ENCODE data around the gene LSM4.

Gene LSM4

DNA sequence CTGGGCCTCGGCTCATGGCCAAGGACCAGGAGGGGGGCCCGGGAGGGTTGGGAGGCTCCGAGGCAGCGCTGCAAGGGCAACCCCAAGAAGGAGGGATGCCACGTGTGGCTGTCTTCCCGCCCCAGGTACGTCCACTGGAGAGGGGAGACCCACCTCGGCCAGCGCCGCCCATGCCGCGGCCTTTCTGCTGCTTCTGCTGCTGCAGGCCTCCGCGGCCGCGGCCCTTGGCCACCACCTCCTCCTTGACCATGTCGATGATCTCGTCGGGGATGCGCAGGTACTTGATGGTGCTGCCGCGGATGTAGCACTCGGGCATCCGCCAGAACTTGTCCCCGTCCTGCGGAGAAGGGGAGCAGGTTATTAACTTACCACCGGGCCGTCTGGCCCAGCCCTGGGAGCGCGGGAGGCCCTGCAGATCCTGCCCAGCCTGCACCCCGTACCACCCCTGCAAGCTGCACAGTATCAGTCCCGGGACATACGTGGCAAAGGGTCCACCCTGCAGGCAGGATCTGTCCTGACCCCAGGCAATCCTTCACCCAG is 13.3 kb downstream of the LSM4 start:
- no peak for DNase-seq

DNA sequence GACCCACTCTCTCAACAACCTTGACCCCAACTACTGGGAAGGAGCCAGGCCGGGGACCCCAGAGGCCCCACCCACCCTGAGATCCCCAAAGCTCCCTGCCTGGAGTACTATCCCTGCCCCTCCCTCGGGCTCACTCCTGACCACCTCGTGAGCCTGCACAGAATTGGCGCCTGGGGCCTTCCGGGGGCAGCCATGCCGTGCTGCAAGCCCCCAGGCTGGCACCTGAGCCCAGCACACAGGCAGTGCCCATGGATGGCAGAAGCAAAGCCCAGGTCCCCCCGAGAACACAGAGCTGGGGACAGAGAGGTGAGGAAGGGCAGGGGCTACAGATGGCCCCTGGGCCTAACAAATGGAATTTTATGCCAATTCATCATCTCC is 13.9 kb downstream of the LSM4 start:
- no peak for DNase-seq

- no peak for DNase-seq
These were observed 14.6 kb downstream of the LSM4 start for GRCh38 chr19:18308051-18308947.

DNA sequence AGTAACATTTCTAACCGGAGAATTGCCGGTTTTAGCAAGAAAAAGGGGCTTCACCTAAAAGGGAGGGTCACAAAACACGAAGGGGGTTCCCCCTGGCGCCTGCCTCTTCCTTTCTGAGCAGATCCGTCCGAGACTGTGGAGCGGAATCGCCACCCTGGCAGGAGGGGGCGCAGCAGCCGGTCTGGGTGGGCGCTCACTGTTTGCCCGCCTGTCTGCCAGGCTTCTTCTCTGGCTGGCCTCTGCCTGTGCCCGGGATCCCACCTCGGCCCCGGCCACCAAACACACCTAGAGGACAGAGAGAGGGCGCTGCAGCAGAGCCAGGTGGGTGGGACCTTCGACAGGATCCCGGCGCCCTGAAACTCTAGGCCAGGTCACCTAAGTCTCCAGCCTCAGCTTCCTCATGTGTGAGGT is 15.6 kb downstream of the LSM4 start:
- no peak for DNase-seq

- no peak for DNase-seq
These were observed 16.0 kb downstream of the LSM4 start for GRCh38 chr19:18306888-18307260.

DNA sequence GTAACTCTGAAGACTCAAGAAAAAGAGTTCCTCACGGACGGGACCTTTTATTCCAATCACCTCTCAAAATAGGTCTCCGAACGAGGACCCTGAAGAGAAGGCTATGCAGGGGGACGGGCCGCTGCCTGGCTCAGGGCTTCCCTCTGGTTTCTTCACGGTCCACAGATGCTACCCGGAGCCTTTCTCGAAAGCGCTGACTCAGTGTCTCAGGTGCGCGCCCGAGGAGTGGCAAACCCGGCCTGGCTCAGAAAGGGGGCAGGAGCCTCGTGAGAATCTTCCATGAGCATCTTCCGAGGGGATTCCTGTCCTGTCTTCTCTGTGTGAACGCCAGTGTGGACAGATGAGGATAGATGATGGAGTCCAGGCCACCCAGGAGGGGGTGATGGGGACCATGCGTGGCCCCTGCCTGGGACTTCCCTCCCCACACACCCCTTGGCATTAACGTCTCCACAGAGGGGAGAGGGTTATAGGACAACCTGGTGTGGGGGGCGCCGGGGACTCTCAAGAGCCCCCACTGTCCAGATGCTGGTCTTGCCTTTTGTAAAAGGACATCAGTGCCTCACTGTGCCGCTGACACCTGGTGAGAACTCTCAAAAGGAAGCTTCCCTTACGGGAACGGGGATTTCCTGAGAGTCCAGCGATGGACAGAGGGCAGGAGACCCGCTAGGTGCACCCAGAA is 16.5 kb downstream of the LSM4 start:
- DNase-seq: no peak

GRCh38 chr19:18304458-18305310 is 18.2 kb downstream of the LSM4 start:
- DNase-seq: no peak

DNA sequence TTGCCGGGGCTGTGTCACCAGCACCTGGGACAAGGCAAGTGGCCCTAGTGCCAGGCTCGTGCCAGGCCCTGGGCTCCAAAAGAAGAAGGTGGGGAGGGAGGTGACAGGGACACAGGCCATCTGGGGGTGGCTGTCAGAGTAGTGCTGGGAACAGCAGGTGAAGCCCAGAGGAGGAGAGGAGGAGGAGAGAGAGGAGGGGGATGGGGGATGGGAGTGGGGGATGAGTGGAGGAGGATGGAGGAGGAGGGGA is 18.7 kb downstream of the LSM4 start:
- DNase-seq: no peak

DNA sequence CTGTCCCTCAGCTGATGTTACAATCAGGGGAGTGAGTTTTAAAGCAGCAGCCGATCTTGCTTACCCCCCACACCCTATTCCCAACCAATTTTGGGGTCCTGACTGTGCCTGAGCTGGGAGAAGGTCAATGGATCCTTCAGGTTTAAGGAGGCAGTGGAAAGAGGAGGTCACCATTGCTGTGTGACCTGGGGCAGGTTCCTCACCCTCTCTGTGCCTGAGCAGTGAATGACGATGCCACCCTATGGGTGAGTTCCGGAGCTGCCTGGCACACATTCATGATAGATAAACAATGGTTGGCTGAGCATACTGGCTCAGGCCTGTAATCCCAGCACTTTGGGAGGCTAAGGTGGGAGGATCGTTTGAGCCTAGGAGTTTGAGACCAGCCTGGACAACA is 21.2 kb downstream of the LSM4 start:
- no peak for DNase-seq

DNA sequence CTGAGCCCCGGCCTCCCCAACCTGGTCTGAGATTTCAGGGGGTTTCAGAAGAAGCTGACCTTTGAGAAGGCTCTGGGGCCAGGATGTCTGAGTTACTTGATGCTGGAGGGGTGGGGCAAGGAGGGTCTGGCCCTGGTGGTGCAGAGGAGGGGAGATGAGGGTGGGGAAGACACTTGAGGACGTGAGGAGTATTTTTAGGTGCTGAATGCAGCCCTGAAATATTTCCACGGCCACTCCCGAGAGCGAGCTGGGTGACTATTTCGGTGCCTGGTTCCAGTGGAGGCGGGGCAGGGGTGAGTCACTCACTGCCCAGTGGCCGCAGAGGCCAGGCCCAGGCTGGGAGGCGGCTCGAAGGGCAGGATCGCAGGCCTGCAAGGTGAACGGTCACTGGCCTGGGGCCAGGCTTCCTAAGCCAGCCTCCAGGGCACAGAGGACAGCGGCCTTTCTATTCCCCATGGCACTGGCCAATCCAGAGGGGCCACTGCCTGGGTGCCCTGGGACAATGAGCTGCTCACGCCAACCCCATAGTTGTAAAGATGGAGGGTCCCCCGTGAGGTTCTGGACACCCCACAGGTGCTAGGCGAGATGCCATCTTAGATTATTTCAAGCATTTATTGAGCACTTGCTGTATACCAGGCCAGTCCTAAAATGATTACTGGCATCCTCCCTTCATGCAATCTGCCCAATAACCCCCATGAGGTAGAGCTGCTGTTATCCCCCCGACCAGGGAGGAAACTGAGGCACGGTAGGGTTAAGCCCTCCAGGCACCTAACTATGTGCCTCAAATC is 21.8 kb downstream of the LSM4 start:
- no peak for DNase-seq

DNA sequence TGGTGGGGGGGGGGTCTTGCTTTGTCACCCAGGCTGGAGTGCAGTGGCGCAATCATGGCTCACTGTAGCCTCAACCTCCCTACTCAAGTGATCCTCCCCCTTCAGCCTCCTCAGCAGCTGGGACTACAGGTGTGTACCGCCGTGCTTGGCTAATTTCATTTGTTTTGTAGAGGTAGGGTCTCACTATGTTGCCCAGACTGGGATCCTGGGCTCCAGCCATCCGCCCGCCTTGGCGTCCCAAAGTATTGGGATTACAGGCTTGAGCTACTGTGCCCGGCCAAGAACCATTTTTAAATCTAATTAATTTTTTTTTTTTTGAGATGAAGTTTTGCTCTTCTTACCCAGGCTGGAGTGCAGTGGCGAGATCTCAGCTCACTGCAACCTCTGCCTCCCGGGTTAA is 23.2 kb downstream of the LSM4 start:
- no peak for DNase-seq

DNA sequence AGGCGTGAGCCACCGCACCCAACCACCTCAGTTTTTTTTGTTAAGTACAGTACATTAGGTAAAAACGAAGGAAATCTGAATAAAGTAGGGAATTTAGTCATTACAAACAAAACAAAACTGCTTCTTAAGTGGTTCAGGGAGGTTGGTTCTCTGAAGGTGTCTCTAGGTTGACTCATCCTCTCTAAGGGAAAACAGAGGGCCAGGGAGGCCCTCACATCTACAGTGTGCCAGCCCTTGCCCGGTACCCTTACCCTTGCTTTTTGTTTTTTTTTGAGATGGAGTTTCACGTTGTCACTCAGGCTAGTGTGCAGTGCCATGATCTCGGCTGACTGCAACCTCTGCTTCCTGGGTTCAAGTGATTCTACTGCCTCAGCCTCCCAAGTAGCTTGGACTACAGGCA is 24.3 kb downstream of the LSM4 start:
- DNase-seq: no peak

GRCh38 chr19:18297308-18297707 is 25.6 kb downstream of the LSM4 start:
- no peak for DNase-seq

DNA sequence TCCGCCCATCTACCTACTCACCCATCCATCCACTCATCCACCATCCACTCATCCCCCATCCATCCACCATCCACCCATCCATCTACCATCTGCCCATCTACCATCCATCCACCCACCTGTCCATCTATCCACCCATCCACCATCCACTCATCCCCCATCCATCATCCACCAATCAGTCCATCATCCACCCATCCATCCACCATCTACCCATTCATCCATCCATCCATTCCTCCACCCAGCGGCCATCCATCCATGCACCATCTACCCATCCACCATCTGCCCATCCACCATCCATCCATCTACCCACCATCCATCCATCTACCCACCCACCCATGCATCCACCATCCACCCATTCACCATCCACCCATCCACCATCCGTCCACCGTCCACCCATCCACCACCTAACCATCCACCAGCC is 27.8 kb downstream of the LSM4 start:
- DNase-seq: no peak

- DNase-seq: no peak
These were observed 28.4 kb downstream of the LSM4 start for GRCh38 chr19:18294467-18294864.

DNA sequence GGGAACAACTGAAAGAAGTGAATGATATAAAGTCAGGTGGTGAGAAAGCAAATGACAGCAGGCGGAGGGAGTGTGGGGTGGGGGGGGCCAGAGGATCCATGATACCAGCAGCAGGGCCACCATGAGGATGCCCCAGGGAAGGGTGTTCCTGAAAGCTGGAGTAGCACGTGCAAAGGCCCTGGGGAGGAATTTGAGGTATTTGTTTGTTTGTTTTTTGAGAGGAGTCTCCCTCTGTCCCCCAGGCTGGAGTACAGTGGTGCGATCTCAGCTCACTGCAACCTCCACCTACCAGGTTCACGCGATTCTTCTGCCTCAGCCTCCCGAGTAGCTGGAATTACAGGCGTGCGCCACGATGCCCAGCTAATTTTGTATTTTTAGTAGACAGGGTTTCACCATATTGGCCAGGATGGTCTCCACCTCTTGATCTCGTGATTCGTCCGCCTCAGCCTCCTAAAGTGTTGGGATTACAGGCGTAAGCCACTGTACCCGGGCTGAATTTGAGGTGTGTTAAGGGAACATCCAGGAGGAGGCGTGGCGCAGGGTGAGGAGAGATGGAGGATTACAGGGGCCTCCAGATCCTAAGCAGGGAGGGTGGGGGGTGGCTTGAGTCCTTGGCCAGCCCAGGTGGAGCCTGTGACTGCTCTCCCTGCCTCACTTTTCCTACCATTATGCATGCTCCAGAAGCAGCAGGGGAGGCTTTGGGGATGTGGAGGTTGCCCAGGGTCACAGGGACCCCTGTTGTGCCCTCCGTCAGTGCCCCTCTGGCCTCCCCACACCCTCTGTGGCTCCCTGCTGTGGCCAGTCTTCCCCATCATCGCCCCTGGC is 29.0 kb downstream of the LSM4 start:
- DNase-seq: no peak

GRCh38 chr19:18292810-18293641 is 29.9 kb downstream of the LSM4 start:
- no peak for DNase-seq

DNA sequence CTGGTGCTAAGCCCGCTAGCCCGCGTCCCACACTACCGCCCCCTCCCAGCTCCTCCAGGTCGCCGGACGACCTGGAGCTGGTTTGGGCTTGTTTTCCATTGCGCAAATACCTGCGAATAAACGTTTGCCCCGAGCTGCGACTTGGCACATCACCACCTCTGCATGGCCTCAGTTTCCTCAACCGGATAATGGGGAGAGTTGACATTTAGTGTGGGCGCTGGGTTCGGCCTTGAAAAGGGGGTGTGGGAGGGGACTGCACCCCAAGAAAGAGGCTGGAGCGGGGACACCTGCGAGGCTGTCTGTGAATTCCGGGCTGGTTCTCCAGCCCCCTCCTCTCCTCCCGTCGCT is 30.4 kb downstream of the LSM4 start:
- no peak for DNase-seq

- DNase-seq: no peak
These were observed 31.1 kb downstream of the LSM4 start for GRCh38 chr19:18291590-18292461.

GRCh38 chr19:18291019-18291524 is 31.8 kb downstream of the LSM4 start:
- no peak for DNase-seq

Measured in NCI-H1048 (cell line).